ENCODE measurements around the gene TMEM30A. TPM values are rescaled to one million over a fixed set of nuclear protein-coding genes. Genes with fewer than 3 reads are reported as not detected.

Gene TMEM30A
- total and polyA plus RNA-seq, 12 donors, result 33.7 to 134 (median 71.0) TPM

GRCh38 chr6:75244063-75244584 is 40.5 kb downstream of the TMEM30A start:
- H3K27me3 ChIP-seq, result no peaks in the 10 kb centered on the region
- 15 to 23% (median 18%) methylated on average over 15 of the region's 15 CpGs for WGBS, 4 donors

GRCh38 chr6:75243333-75244062 is 41.1 kb downstream of the TMEM30A start, which contains the start of gene COX7A2:
Gene COX7A2, minus strand, starts transcription at chr6:75243801. Its CDS starts 67 bp downstream, at chr6:75243734.
- Histone ChIP-seq H3K4me1 (replicated peaks in 1 of 2) (peaks cover 6 to 27% of the 10 kb centered on the region in 2 donors), H3K9me3 (replicated peaks in 1 of 3) (no peaks in the 10 kb centered on the region), H3K27me3 (no peaks in the 10 kb centered on the region), H3K36me3 (replicated peaks in 1 of 2) (peaks cover 0 to 16% of the 10 kb centered on the region in 2 donors), H3K27ac (peak within 1 kb of the TSS; percentile 51 to 98 (median 90)), H3K4me3 (peak within 1 kb of the TSS; percentile 56 to 96 (median 82))
- 0 to 2% (median 0%) methylated on average over 34 to 36 of the region's 36 CpGs for WGBS, 4 donors
- TF ChIP-seq POLR2A (IDR thresholded peaks at IDR 0.05) (peak; percentile 57 to 89), CTCF (IDR thresholded peaks at IDR 0.05) (no peak)
- intact Hi-C loops (cut with DNase I), result no loop called here
- peak; percentile 88 to 97 (median 94) for DNase-seq

More at GRCh38 chr6:75244063-75244584, 40.5 kb downstream of the TMEM30A start:
- intact Hi-C loops (cut with DNase I), result no loop called here
- Histone ChIP-seq H3K4me1 (replicated peaks in 1 of 2) (peaks cover 6 to 27% of the 10 kb centered on the region in 2 donors), H3K9me3 (replicated peaks in 1 of 3) (no peaks in the 10 kb centered on the region), H3K27ac (peak overlapping the region; percentile 51 to 98 (median 90)), H3K4me3 (peak overlapping the region in 3 of 4 donors; percentile 80 to 96 (median 85)), H3K36me3 (replicated peaks in 1 of 2) (peaks cover 0 to 11% of the 10 kb centered on the region in 2 donors)
- peak in 2 of 7 donors; percentile 8 to 19 for DNase-seq
- TF ChIP-seq POLR2A (IDR thresholded peaks at IDR 0.05) (peak in 1 of 2 donors; percentile 11), CTCF (IDR thresholded peaks at IDR 0.05) (no peak)

GRCh38 chr6:75236630-75237029 is 48.0 kb downstream of the TMEM30A start:
- Histone ChIP-seq H3K9me3 (replicated peaks in 1 of 3) (no peaks in the 10 kb centered on the region), H3K27me3 (no peaks in the 10 kb centered on the region), H3K4me3 (no peak overlapping the region), H3K36me3 (replicated peaks in 1 of 2) (peaks cover 0 to 34% of the 10 kb centered on the region in 2 donors), H3K4me1 (replicated peaks in 1 of 2) (peaks cover 6 to 7% of the 10 kb centered on the region in 2 donors), H3K27ac (no peak overlapping the region)
- intact Hi-C loops (cut with DNase I), result no loop called here
- TF ChIP-seq POLR2A (IDR thresholded peaks at IDR 0.05), result no peak
- TF ChIP-seq CTCF (IDR thresholded peaks at IDR 0.05), result no peak
- DNase-seq, result no peak
- 91 to 94% (median 92%) methylated on average over 4 of the region's 4 CpGs for WGBS, 4 donors

- intact Hi-C loops (cut with DNase I), result no loop called here
- Histone ChIP-seq H3K27me3 (no peaks in the 10 kb centered on the region), H3K27ac (no peak overlapping the region), H3K4me3 (no peak overlapping the region), H3K4me1 (replicated peaks in 1 of 2) (no peaks in the 10 kb centered on the region), H3K9me3 (replicated peaks in 1 of 3) (no peaks in the 10 kb centered on the region), H3K36me3 (replicated peaks in 1 of 2) (peaks cover 0 to 34% of the 10 kb centered on the region in 2 donors)
- no peak for DNase-seq
- 84 to 88% (median 85%) methylated on average over 2 of the region's 2 CpGs for WGBS, 4 donors
- no peak for TF ChIP-seq CTCF (IDR thresholded peaks at IDR 0.05)
- no peak for TF ChIP-seq POLR2A (IDR thresholded peaks at IDR 0.05)
Measured at GRCh38 chr6:75235271-75235670, 49.3 kb downstream of the TMEM30A start.
